WI38 (cell line): Measurements from ENCODE around the gene CUL7.
A peak's percentile ranks its signal among the peaks of the same experiment; 100 is the strongest.

Experiments used
- H3K4me3 ChIP-seq: 2 replicates; pipeline ENCODE4 v1.5.1; 2011; ENCODE audit warnings: low read depth, mild to moderate bottlenecking, control low read depth, low read length
- CTCF ChIP-seq: IDR thresholded peaks from 2 replicates; pipeline ENCODE4 v1.5.1; 2012; ENCODE audit warnings: low read depth, mild to moderate bottlenecking, control low read depth, low read length

The CUL7 gene

GRCh38 chr6:43013097-43013842, 40.4 kb downstream of the CUL7 start:
- no peak for TF ChIP-seq CTCF
- peak overlapping the region; percentile 78 for H3K4me3 ChIP-seq

GRCh38 chr6:43012364-43012763, 41.3 kb downstream of the CUL7 start:
- TF ChIP-seq CTCF: no peak
- peak overlapping the region; percentile 78 for H3K4me3 ChIP-seq

GRCh38 chr6:43011207-43011606, 42.4 kb downstream of the CUL7 start:
- TF ChIP-seq CTCF: no peak

GRCh38 chr6:43009124-43009523, 44.5 kb downstream of the CUL7 start:
- H3K4me3 ChIP-seq: no peak overlapping the region
- TF ChIP-seq CTCF: peak; percentile 40

More at GRCh38 chr6:43011207-43011606, 42.4 kb downstream of the CUL7 start:
- no peak overlapping the region for H3K4me3 ChIP-seq

GRCh38 chr6:43007126-43007525, 46.5 kb downstream of the CUL7 start:
- no peak overlapping the region for H3K4me3 ChIP-seq
- no peak for TF ChIP-seq CTCF

- no peak overlapping the region for H3K4me3 ChIP-seq
- TF ChIP-seq CTCF: no peak
Observed at GRCh38 chr6:43006251-43006650, 47.4 kb downstream of the CUL7 start.

GRCh38 chr6:43005844-43006243, 47.8 kb downstream of the CUL7 start:
- no peak for TF ChIP-seq CTCF
- H3K4me3 ChIP-seq: no peak overlapping the region
